ENCODE measurements around the gene PTPRN2.

Gene PTPRN2

DNA sequence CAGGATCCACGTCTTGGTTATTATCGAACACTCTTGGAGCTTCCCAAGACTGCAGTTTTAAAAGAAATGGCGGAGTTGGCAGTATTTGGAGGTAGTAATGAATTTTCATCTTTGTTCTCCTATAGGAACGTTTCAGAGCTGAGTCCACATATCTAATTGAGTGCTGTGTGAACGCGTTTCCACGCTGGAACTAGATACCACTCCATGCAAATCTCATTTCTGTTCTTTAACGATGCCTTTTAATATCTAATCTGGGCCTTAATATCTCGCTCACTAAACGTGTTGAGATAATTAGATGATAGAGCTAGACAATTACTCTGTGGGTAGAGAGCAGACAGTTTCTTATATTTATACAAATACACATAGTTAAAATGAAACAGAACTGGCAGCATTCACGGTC lies 727.2 kb downstream of the PTPRN2 start:
- TF ChIP-seq, protein P1, sequence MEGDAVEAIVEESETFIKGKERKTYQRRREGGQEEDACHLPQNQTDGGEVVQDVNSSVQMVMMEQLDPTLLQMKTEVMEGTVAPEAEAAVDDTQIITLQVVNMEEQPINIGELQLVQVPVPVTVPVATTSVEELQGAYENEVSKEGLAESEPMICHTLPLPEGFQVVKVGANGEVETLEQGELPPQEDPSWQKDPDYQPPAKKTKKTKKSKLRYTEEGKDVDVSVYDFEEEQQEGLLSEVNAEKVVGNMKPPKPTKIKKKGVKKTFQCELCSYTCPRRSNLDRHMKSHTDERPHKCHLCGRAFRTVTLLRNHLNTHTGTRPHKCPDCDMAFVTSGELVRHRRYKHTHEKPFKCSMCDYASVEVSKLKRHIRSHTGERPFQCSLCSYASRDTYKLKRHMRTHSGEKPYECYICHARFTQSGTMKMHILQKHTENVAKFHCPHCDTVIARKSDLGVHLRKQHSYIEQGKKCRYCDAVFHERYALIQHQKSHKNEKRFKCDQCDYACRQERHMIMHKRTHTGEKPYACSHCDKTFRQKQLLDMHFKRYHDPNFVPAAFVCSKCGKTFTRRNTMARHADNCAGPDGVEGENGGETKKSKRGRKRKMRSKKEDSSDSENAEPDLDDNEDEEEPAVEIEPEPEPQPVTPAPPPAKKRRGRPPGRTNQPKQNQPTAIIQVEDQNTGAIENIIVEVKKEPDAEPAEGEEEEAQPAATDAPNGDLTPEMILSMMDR (IDR thresholded peaks at IDR 0.05; ENCODE audit: borderline replicate concordance, control extremely low read depth, extremely low read depth, insufficient read depth, missing control alignments) = no peak
- DNase-seq (ENCODE audit: low spot score) = no peak
- in situ Hi-C loops (cut with MboI; ENCODE audit: low sequenced_read_pairs, unreplicated experiment) = no loop called here

DNA sequence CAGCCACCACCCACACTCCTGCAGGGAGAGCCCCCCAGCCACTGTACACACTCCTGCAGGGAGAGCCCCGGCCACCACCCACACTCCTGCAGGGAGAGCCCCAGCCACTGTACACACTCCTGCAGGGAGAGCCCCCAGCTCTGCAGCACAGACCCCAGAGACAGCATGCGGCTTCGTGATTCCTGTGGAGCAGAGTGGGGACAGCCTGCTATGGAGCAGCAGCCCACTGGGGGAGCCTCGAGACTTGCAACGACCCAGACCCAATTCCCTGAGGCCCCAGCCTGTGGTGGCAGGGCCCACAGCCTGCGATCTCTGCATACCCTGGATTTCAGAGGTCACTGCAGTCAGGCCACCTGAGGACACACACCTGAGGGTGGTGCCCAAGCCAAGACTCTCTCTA lies 727.7 kb downstream of the PTPRN2 start:
- TF ChIP-seq, protein P1 (IDR thresholded peaks at IDR 0.05; ENCODE audit: borderline replicate concordance, control extremely low read depth, extremely low read depth, insufficient read depth, missing control alignments) = no peak
- no peak for DNase-seq (ENCODE audit: low spot score)
- in situ Hi-C loops (cut with MboI; ENCODE audit: low sequenced_read_pairs, unreplicated experiment) = no loop called here

GRCh38 chr7:157857578-157858075 lies 730.0 kb downstream of the PTPRN2 start:
- in situ Hi-C loops (cut with MboI; ENCODE audit: low sequenced_read_pairs, unreplicated experiment) = no loop called here
- DNase-seq (ENCODE audit: low spot score) = no peak
- TF ChIP-seq, protein P1 (IDR thresholded peaks at IDR 0.05; ENCODE audit: borderline replicate concordance, control extremely low read depth, extremely low read depth, insufficient read depth, missing control alignments) = no peak

DNA sequence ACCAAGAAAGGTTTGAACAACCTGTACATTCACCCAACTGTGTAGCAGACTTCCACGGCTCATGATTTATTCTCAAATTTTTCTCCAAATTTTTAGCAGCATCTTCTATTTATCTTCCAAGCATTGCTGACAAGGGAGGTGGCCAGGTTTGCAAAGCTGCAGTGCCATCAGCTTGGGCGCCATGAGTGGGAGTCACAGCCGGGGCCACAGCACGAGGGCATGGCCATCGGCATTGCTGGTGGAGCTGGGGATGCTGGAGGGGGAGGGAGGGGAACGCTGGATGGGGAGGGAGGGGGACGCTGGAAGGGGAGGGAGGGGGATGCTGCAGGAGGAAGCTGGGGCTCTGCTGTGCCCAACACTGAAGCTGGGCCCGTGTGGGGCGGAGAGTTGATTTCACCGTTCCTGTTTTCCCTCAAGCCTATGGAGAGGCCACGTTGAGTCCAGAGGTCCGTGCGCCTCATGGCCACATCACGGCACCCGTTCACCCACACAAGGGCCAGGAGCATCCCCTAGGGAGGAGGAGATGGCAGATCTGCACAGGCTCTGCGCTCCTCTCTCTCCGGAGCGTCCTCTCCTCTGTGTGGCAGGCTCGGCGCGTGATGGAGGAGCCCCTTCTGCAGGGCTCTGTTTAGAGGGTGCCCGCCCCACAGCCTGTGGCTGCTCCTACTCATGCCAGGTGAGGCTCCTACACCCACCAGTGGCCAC lies 730.6 kb downstream of the PTPRN2 start:
- DNase-seq (ENCODE audit: low spot score) = no peak
- TF ChIP-seq, protein P1 (IDR thresholded peaks at IDR 0.05; ENCODE audit: borderline replicate concordance, control extremely low read depth, extremely low read depth, insufficient read depth, missing control alignments) = no peak
- in situ Hi-C loops (cut with MboI; ENCODE audit: low sequenced_read_pairs, unreplicated experiment) = no loop called here

DNA sequence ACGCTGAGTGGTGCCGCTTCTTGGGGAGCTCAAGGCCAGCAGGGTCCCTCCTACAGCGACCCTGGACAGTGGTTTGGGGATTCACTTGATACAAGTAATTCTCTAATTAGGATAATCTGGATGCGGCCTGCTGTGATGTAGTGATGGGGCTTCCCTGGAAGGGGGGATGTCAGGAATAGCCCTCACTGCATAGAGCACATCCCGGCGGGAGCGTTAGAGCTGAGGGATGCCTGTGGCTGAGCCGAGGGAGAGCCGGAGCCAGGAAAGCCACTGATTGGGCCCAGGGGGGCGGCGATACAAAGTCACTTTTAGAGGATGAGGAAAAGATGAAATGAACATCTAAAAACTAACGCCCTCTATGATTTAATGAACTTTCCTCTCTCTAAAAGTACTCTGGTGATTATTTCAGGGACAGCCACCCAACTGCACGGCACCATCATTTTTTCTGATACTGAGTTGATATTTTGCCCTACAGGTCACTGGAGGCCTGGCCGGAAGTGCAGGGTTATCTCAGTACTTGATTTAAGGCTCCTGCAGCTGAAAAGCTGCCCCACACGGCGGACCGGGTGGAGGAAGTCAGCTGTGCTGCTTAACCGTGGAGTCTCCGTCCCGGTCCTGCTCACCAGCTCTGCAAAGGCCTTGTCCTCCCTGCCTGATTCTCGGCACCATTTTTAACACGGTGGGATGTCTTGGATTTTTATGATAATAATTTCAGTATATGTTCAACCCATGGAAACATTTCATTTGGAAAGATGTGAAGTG lies 732.0 kb downstream of the PTPRN2 start:
- DNase-seq (ENCODE audit: low spot score) = no peak
- in situ Hi-C loops (cut with MboI; ENCODE audit: low sequenced_read_pairs, unreplicated experiment) = no loop called here
- TF ChIP-seq, protein P1 (IDR thresholded peaks at IDR 0.05; ENCODE audit: borderline replicate concordance, control extremely low read depth, extremely low read depth, insufficient read depth, missing control alignments) = no peak

DNA sequence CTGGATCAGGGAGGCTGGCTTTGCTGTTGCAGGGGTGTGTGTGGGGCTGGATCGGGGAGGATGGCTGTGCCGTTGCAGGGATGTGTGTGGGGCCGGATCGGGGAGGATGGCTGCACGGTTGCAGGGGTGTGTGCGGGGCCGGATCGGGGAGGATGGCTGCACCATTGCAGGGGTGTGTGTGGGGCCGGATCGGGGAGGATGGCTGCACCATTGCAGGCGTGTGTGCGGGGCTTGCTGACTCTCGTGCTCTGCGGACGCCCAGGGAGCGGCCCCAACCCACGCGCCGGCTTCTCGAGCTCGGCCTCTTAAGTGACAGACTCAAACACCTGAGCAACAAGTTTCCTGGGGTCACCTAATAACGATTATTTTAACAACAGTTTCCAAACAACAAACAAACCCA lies 732.6 kb downstream of the PTPRN2 start:
- TF ChIP-seq, protein P1 (IDR thresholded peaks at IDR 0.05; ENCODE audit: borderline replicate concordance, control extremely low read depth, extremely low read depth, insufficient read depth, missing control alignments) = no peak
- no peak for DNase-seq (ENCODE audit: low spot score)
- in situ Hi-C loops (cut with MboI; ENCODE audit: low sequenced_read_pairs, unreplicated experiment) = no loop called here
